ENCODE results near the gene EDN2. TPM values are rescaled to one million over a fixed set of nuclear protein-coding genes. Genes with fewer than 3 reads are reported as not detected.

EDN2 gene
- total and polyA plus RNA-seq, 2 donors from 2014 or later: 2.3 to 2.9 TPM

- FAIRE-seq: no peak
- H3K4me1 ChIP-seq (ENCODE audit: control insufficient read depth in 2 of 3, insufficient read depth in 2 of 3, low read depth in 1 of 3, low read length in 3 of 3): peaks cover 0 to 10% (median 8%) of the 10 kb centered on the region in 3 donors
- H3K27ac ChIP-seq (ENCODE audit: low read depth in 2 of 2, low read length in 2 of 2): no peak overlapping the region
- TF ChIP-seq CTCF (IDR thresholded peaks at IDR 0.05; ENCODE audit: borderline replicate concordance, extremely low read depth, insufficient read depth): no peak
- no peaks in the 10 kb centered on the region for H3K9me3 ChIP-seq (ENCODE audit: control insufficient read depth in 2 of 3, insufficient read depth in 1 of 3, low read length in 3 of 3)
- intact Hi-C loops (cut with DNase I): no loop called here
- DNase-seq: no peak
- H3K4me3 ChIP-seq (ENCODE audit: low read length in 3 of 3): no peak overlapping the region
- no peaks in the 10 kb centered on the region for H3K27me3 ChIP-seq (ENCODE audit: control insufficient read depth, insufficient read depth, low read length)
- H3K9ac ChIP-seq (ENCODE audit: low read length in 3 of 3): no peak overlapping the region
- H3K36me3 ChIP-seq (ENCODE audit: control insufficient read depth in 2 of 3, insufficient read depth in 3 of 3, low read length in 3 of 3): no peaks in the 10 kb centered on the region
These were observed 54.8 kb downstream of the EDN2 start for GRCh38 chr1:41429641-41430035.

Other genes starting within 250 kb of the EDN2 start
- gene SCMH1, start 242.4 kb downstream of the EDN2 start, total RNA-seq: 58.3 TPM
- 26.4 TPM for gene SCMH1, start 242.4 kb downstream of the EDN2 start, polyA plus RNA-seq (ENCODE audit: insufficient read depth, low read depth, low replicate concordance)
- gene FOXO6, start 123.2 kb downstream of the EDN2 start, total RNA-seq: 1.0 TPM
- gene FOXO6, start 123.2 kb downstream of the EDN2 start, polyA plus RNA-seq (ENCODE audit: insufficient read depth, low read depth, low replicate concordance): 0.47 TPM